H9 (cell line): ENCODE data around the gene TRABD2B. TPM values are rescaled to one million over a fixed set of nuclear protein-coding genes. Genes with fewer than 3 reads are reported as not detected.

Source experiments
- DNase-seq: peaks from one replicate; pipeline ENCODE4 v3.0.0-alpha.2; 2017
- H2AFZ ChIP-seq: one replicate; pipeline ENCODE4 v1.6.1; 2013; ENCODE audit warnings: mild to moderate bottlenecking, low read length, control low read depth, moderate library complexity
- H2AK5ac ChIP-seq: 2 replicates; pipeline ENCODE4 v1.6.1; 2013; ENCODE audit warnings: low read length, control low read depth, mixed read lengths; ENCODE audit not compliant: insufficient read length
- H2BK120ac ChIP-seq: one replicate; pipeline ENCODE4 v1.6.1; 2013; ENCODE audit warnings: low read depth, mild to moderate bottlenecking, low read length, control low read depth, inconsistent platforms; ENCODE audit not compliant: poor library complexity, severe bottlenecking
- H2BK12ac ChIP-seq: 2 replicates; pipeline ENCODE4 v1.6.1; 2013; ENCODE audit warnings: low read length, control low read depth, mixed read lengths, low read depth; ENCODE audit not compliant: insufficient read length
- H2BK15ac ChIP-seq: 2 replicates; pipeline ENCODE4 v1.6.1; 2013; ENCODE audit warnings: low read depth, low read length, control low read depth
- H2BK20ac ChIP-seq: one replicate; pipeline ENCODE4 v1.6.1; 2013; ENCODE audit warnings: low read depth, mild to moderate bottlenecking, low read length, control low read depth, inconsistent platforms; ENCODE audit not compliant: poor library complexity, severe bottlenecking
- H2BK5ac ChIP-seq: 2 replicates; pipeline ENCODE4 v1.6.1; 2013; ENCODE audit warnings: low read length, control low read depth, mixed read lengths; ENCODE audit not compliant: insufficient read length
- H3K14ac ChIP-seq: 2 replicates; pipeline ENCODE4 v1.6.1; 2013; ENCODE audit warnings: low read length, control low read depth; ENCODE audit not compliant: insufficient read depth
- H3K18ac ChIP-seq: 2 replicates; pipeline ENCODE4 v1.6.1; 2013; ENCODE audit warnings: low read depth, mild to moderate bottlenecking, mixed read lengths, low read length, control low read depth; ENCODE audit not compliant: insufficient read length
- H3K23ac ChIP-seq: 2 replicates; pipeline ENCODE4 v1.6.1; 2013; ENCODE audit warnings: low read length, control low read depth, mixed read lengths, low read depth; ENCODE audit not compliant: insufficient read length
- H3K23me2 ChIP-seq: 2 replicates; pipeline ENCODE4 v1.6.1; 2013; ENCODE audit warnings: low read depth, mild to moderate bottlenecking, mixed read lengths, low read length, control low read depth; ENCODE audit not compliant: insufficient read length, poor library complexity, severe bottlenecking
- H3K27ac ChIP-seq: 2 replicates; pipeline ENCODE4 v1.5.1; 2013; ENCODE audit warnings: low read length, control low read depth, mixed read lengths, low read depth; ENCODE audit not compliant: insufficient read length
- H3K27me3 ChIP-seq: 2 replicates; pipeline ENCODE4 v1.6.1; 2013; ENCODE audit warnings: low read length, control low read depth, inconsistent platforms; ENCODE audit not compliant: insufficient read depth
- H3K4ac ChIP-seq: 2 replicates; pipeline ENCODE4 v1.6.1; 2013; ENCODE audit warnings: low read depth, mild to moderate bottlenecking, control low read depth, inconsistent platforms, low read length, moderate library complexity
- H3K4me1 ChIP-seq: 2 replicates; pipeline ENCODE4 v1.6.1; 2013; ENCODE audit warnings: low read length, control low read depth, inconsistent platforms; ENCODE audit not compliant: insufficient read depth
- H3K4me2 ChIP-seq: 2 replicates; pipeline ENCODE4 v1.6.1; 2013; ENCODE audit warnings: low read length, control low read depth, mixed read lengths; ENCODE audit not compliant: insufficient read length, insufficient read depth
- H3K56ac ChIP-seq: 2 replicates; pipeline ENCODE4 v1.6.1; 2013; ENCODE audit warnings: low read depth, mild to moderate bottlenecking, mixed read lengths, low read length, control low read depth; ENCODE audit not compliant: insufficient read length
- H3K79me1 ChIP-seq: 2 replicates; pipeline ENCODE4 v1.6.1; 2013; ENCODE audit warnings: low read depth, mild to moderate bottlenecking, moderate library complexity, low read length, control low read depth, inconsistent platforms; ENCODE audit not compliant: insufficient read depth, poor library complexity, severe bottlenecking
- H3K79me2 ChIP-seq: 2 replicates; pipeline ENCODE4 v1.6.1; 2013; ENCODE audit warnings: low read length, control low read depth, inconsistent platforms; ENCODE audit not compliant: insufficient read depth
- H3K9ac ChIP-seq: 2 replicates; pipeline ENCODE4 v1.6.1; 2013; ENCODE audit warnings: low read length, control low read depth, mixed read lengths; ENCODE audit not compliant: insufficient read length; ENCODE audit errors: extremely low read depth
- H3K9me3 ChIP-seq: one replicate; pipeline ENCODE4 v1.6.1; 2013; ENCODE audit warnings: low read depth, low read length, inconsistent platforms; ENCODE audit not compliant: control insufficient read depth
- H3T11ph ChIP-seq: one replicate; pipeline ENCODE4 v1.6.1; 2013; ENCODE audit warnings: mild to moderate bottlenecking, low read length, control low read depth, inconsistent platforms
- H4K20me1 ChIP-seq: one replicate; pipeline ENCODE4 v1.6.1; 2013; ENCODE audit not compliant: control insufficient read depth, insufficient read length, insufficient read depth
- H4K5ac ChIP-seq: 2 replicates; pipeline ENCODE4 v1.6.1; 2013; ENCODE audit warnings: low read depth, mild to moderate bottlenecking, mixed read lengths, low read length, control low read depth; ENCODE audit not compliant: insufficient read length
- H4K8ac ChIP-seq: replicated peaks from 2 replicates; pipeline ENCODE4 v1.6.1; 2013; ENCODE audit warnings: low read length, control low read depth, mixed read lengths, low read depth; ENCODE audit not compliant: insufficient read length
- H4K91ac ChIP-seq: 2 replicates; pipeline ENCODE4 v1.6.1; 2013; ENCODE audit warnings: low read depth, mild to moderate bottlenecking, moderate library complexity, mixed read lengths, low read length, control low read depth; ENCODE audit not compliant: insufficient read length
- H3K27ac Mint-ChIP-seq, 3 experiments: 2 replicates in 2 of 3; 3 replicates in 1 of 3; pipeline ENCODE4 v1.8.0; 2020 to 2021; ENCODE audit warnings: mixed read lengths in 3 of 3, mild to moderate bottlenecking in 1 of 3, moderate library complexity in 1 of 3
- H3K27me3 Mint-ChIP-seq: 2 replicates; pipeline ENCODE4 v1.8.0; 2021; ENCODE audit warnings: low read depth, mild to moderate bottlenecking, moderate library complexity, mixed read lengths
- H3K36me3 Mint-ChIP-seq, 3 experiments: 2 replicates in 2 of 3; 3 replicates in 1 of 3; pipeline ENCODE4 v1.8.0; 2020 to 2021; ENCODE audit warnings: low read depth in 3 of 3, mixed read lengths in 3 of 3; ENCODE audit not compliant: insufficient read depth in 1 of 3
- H3K4me1 Mint-ChIP-seq, 2 experiments: 2 replicates each; pipeline ENCODE4 v1.8.0; 2020; ENCODE audit warnings: mixed read lengths in 2 of 2
- H3K4me3 Mint-ChIP-seq, 2 experiments: 2 replicates in 1 of 2; 3 replicates in 1 of 2; pipeline ENCODE4 v1.8.0; 2020 to 2021; ENCODE audit warnings: mild to moderate bottlenecking in 2 of 2, mixed read lengths in 2 of 2, moderate library complexity in 1 of 2
- H3K9me3 Mint-ChIP-seq, 2 experiments: 2 replicates in 1 of 2; 3 replicates in 1 of 2; pipeline ENCODE4 v1.8.0; 2020; ENCODE audit warnings: mild to moderate bottlenecking in 2 of 2, mixed read lengths in 2 of 2, moderate library complexity in 1 of 2
- CTCF ChIP-seq: fragments of 200-600 bp; sonication (generic); conservative IDR thresholded peaks from 3 replicates; pipeline ENCODE4 v1.8.0; 2021; ENCODE audit warnings: antibody characterized with exemption, mild to moderate bottlenecking
- WGBS: extraction: QIAGEN DNeasy Blood & Tissue Kit; methylation state at CpG from one replicate; pipeline ENCODE4 v1.1.7; 2013; ENCODE audit warnings: missing lambda C conversion rate, low lambda C conversion rate, mixed read lengths; ENCODE audit not compliant: insufficient read length; ENCODE audit errors: extremely low coverage; 5-methylcytosine and 5-hydroxymethylcytosine counted together
- total RNA-seq: library from RNA; stranded (reverse); gene quantifications from 2 replicates; pipeline ENCODE4 v1.2.1, GENCODE V29; 2021

TRABD2B gene
- total RNA-seq, 1 experiment from 2014 or later: 2.3 TPM

GRCh38 chr1:47725992-47726855 lies 271.0 kb downstream of the TRABD2B start:
- Mint-ChIP-seq H3K27ac (no peak overlapping the region), H3K9me3 (no peaks in the 10 kb centered on the region), H3K4me1 (peaks cover 9 to 11% of the 10 kb centered on the region in 2 experiments), H3K27me3 (peaks cover 83% of the 10 kb centered on the region), H3K4me3 (peak overlapping the region in 1 of 2 experiments; percentile 60; a peak in 4 of 5 replicates), H3K36me3 (no peaks in the 10 kb centered on the region)
- Histone ChIP-seq H3K79me1 (no peaks in the 10 kb centered on the region), H4K20me1 (no peaks in the 10 kb centered on the region), H3K9me3 (no peaks in the 10 kb centered on the region), H3K79me2 (no peaks in the 10 kb centered on the region), H3T11ph (no peak overlapping the region), H3K4me2 (peak overlapping the region; percentile 16), H2BK12ac (no peak overlapping the region), H4K8ac (no peak overlapping the region), H3K14ac (no peak overlapping the region), H3K4ac (no peak overlapping the region), H3K9ac (no peak overlapping the region), H2BK15ac (no peak overlapping the region), H3K27me3 (peaks cover 18% of the 10 kb centered on the region; the same call in 1 of the 2 replicates), H2AK5ac (no peak overlapping the region), H4K91ac (no peak overlapping the region), H3K56ac (no peak overlapping the region), H2AFZ (no peak overlapping the region), H3K23me2 (peaks cover 7% of the 10 kb centered on the region), H3K27ac (no peak overlapping the region), H4K5ac (no peak overlapping the region), H3K23ac (no peak overlapping the region), H2BK120ac (no peak overlapping the region), H2BK5ac (no peak overlapping the region), H3K4me1 (no peaks in the 10 kb centered on the region), H2BK20ac (no peak overlapping the region), H3K18ac (no peak overlapping the region)
- DNase-seq: peak; percentile 86
- no CpG with 5 or more reads among the region's 22 CpGs for WGBS
- peak; percentile 95 for TF ChIP-seq CTCF
